GM12872 (cell line): ENCODE measurements around the gene ADAM19.

Source experiments
- TF ChIP-seq, protein P1 (sequence below): IDR thresholded peaks from 3 replicates; pipeline ENCODE4 v1.5.1; 2011; ENCODE audit warnings: low read depth, mild to moderate bottlenecking, low read length, moderate library complexity; ENCODE audit not compliant: insufficient read depth

ADAM19 gene

DNA sequence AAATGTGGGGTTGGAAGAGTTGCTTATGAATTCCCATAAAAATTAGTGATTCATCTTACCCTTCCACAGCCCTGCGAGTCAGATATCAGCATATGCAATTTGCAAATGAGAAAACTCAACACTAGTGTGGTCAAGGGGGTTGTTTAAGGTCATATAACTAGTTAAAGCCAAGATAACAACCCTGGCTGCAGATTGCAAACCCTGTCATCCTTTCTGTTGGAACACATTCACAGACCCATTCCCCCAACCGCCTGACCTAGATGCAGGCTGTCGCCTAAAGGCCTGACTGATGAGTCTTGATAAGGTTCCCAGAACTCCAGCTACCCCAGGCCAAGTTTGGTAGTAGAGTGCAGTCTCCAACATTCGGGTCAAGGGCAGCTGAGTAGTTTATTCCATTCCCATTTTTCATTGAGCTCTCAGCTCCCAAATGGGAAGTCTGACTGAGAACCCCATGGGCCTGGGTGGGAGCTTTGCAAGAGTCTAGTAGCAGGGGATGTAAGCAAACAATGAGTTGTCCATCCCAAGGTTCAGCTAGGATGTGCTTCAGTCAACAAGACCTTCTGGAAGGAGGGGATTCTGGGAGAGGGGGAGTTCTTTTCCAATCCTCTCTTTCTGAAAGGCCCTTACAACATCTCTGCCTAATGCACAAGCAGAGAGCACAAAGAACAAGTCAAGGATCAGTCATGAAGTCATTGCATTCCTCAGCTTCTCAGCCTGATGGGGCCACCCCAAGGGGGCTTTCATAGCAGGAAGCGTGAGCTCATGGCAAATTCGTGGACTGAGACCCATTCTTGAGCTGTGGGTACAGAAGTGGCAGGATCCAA is 40.3 kb downstream of the ADAM19 start:
- TF ChIP-seq, protein P1, sequence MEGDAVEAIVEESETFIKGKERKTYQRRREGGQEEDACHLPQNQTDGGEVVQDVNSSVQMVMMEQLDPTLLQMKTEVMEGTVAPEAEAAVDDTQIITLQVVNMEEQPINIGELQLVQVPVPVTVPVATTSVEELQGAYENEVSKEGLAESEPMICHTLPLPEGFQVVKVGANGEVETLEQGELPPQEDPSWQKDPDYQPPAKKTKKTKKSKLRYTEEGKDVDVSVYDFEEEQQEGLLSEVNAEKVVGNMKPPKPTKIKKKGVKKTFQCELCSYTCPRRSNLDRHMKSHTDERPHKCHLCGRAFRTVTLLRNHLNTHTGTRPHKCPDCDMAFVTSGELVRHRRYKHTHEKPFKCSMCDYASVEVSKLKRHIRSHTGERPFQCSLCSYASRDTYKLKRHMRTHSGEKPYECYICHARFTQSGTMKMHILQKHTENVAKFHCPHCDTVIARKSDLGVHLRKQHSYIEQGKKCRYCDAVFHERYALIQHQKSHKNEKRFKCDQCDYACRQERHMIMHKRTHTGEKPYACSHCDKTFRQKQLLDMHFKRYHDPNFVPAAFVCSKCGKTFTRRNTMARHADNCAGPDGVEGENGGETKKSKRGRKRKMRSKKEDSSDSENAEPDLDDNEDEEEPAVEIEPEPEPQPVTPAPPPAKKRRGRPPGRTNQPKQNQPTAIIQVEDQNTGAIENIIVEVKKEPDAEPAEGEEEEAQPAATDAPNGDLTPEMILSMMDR: no peak

DNA sequence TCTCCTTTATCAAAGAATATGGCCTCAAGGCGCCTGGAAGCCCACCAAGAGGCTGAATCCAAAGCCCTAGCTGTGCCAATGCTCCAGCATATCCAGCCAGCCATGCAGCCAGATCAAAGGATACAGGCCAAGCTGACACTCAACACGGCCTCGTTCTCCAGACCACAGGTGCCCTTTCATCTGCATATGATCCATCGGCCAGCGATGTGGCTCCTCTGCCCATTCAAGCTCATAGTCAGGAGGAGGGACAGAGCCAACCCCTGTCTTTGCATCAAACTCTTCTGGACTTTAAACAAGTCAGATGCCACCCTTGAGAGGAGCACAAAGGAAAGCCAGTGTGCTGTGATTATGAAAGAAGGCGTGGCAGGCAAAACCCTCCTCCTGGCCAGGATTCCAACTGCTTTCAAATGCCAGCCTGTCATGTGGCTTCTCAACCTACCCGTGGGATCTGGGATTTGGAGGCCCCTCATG is 42.5 kb downstream of the ADAM19 start:
- TF ChIP-seq, protein P1: no peak

DNA sequence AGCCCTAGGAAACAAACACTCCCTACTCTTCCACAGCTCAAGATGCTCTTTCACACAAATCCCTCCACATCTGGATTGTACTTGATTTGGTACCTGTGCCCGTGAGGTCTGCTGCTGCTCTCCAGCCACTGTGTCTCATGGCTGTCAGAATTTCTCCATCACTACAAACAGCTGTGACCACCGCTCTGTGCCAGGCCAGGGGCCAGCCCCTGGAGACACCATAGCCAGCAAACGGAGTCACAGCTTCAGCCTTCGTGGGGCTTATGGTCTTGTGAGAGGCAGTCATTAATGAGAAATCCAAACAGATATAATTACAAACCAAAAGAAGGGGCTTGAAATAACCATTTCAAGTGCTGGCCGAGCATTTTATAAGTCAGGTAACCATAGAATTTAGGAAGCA is 43.6 kb downstream of the ADAM19 start:
- TF ChIP-seq, protein P1: no peak

DNA sequence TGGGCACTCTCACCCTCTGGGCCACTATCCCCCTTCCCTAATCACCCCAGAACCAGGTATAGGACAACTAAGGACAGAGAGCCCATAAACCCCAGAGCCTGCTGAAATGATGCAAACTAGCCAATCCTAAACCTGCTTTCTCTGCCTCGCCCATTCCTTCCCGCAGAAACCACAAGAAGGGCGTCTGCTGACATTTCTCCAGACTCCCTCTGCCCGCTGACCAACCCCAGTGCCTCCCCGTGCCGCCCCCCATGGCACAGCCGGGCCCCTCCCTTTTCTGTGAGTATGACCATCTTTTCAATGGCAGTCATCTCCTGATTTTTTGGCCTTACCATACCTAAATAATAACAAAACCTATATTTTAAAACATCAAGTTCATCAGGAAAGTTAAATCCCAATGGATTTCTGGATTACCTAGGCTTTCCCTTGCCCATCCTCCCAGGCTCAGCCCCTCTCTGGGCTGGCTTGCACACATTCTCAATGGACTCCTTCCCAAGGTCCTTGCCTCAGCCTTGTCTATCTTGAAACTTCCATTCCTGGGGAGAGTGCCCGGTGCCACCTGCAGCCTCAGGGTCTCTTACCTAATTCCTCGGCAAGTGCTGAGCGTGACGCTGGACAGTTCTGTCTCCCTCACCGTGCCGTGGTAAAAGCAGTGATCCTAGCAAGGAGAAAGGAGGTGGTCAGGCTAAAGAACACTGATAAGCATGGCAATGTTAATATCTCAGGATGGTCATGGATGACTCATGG is 45.2 kb downstream of the ADAM19 start:
- TF ChIP-seq, protein P1: no peak

DNA sequence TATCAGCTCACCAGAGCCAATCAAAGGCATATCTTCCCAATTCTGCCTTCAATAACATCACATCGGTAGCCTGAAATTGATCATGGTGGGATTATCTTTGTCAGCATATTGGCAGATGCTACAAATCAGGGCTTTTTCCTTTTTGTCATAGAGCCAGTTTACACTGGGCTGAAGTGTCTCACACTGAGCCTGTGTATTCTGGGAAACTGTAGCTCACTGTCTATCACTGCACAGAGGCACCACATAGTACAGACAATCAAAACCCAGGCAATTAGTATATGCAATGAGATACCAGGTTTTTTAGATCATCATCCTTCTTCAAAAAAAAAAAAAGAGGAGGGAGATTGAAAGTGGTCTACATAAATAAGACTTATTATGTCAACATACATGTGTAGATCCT is 46.6 kb downstream of the ADAM19 start:
- TF ChIP-seq, protein P1: no peak

DNA sequence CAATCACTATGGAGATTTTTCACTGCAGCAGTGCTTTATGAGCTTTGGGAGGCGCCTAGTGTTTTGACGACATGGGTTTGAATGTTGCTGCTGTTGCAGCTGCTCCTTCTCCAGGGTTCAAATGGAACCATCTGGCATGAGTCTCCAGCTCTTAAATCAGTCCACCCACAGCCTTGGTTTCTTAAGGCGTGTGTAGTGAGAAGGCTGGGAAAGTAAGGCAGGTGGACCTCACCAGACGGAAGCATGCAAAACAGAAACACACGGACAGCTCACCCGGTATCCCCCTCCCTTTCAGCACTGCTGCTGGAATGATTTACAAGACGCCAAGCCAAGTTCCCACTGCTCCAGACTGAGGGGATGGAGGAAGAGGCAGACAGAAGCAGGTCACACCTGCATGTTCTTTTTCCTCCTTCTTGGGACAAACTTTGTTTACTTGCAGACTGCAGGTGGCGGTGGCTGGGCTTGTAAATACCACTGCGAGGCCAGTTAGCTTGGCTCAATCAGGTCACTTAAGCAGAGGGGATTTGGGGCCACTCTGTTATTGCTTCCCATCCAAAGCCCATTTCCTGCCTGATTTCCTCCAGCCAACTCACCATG is 47.4 kb downstream of the ADAM19 start:
- TF ChIP-seq, protein P1: no peak

DNA sequence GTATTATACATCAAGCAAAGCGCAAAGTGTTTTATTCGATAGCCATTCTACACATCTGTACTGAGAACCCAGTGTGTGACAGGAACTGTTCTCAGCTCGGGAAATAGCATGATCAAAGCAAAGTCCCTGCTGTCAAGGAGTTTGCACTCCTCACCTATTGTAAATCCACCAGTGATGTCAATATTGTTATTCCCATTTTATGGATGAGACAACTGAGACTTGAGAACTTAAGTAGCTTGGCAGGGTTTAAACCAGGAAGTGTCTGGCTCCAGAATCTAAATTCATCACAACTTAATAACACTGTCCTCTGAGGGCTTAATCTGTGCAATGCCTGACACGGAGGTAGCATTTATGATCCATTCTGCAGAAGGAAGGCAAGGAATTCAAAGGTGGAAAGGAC is 50.7 kb downstream of the ADAM19 start:
- TF ChIP-seq, protein P1: no peak
